ENCODE data around the gene STKLD1.
A peak's percentile ranks its signal among the peaks of the same experiment; 100 is the strongest.
"Not testable (repeated sequence)": the region's sequence is repeated elsewhere in the genome, so short reads cannot be mapped to it uniquely, and the experiment has no call there.

The STKLD1 gene

DNA sequence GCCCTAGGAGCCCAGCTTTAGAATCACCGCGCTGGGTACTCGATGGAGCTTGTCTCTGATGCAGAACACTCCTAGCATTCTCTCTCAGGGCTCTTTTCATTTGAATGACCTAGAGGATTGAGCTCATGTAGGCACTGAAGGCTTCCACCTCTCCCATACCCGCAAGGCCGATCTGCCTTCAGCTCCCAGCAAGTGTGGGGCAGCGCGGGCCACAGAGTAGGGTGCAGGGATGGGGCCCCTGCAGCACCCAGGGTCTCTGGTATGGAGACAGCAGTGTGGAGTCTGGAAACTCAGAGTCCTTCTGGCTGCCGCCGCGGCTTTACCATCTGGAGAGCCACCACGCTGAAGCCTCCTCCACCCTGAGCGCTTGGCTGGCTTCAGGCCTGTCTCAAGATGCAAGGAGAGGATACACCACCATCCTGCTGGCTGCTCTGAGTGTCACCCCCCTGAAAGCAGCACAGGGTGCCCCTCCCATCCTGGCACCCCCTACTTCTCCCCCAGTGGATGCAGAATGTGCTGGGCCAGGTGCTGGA, 12.9 kb downstream of the STKLD1 start:
- no peaks in the 10 kb centered on the region for H3K36me3 ChIP-seq (ENCODE audit: insufficient read depth, insufficient read length, low read length)
- peaks cover 8% of the 10 kb centered on the region; the same call in 1 of the 2 replicates for H3K9me3 ChIP-seq (ENCODE audit: insufficient read depth, low read length)
- no peaks in the 10 kb centered on the region for H3K4me1 ChIP-seq (ENCODE audit: insufficient read depth, insufficient read length)
- TF ChIP-seq YY1 (IDR thresholded peaks at IDR 0.05; ENCODE audit: insufficient read depth, insufficient read length) (no peak), ZNF274 (IDR thresholded peaks at IDR 0.05; ENCODE audit: low read depth, low read length) (no peak), SUZ12 (IDR thresholded peaks at IDR 0.05; ENCODE audit: extremely low read depth, insufficient read depth, insufficient read length) (no peak)
- H3K9ac ChIP-seq (ENCODE audit: insufficient read length, low read depth): no peak overlapping the region
- no peak overlapping the region for H3K4me3 ChIP-seq (ENCODE audit: insufficient read length, low read depth)
- no peak for DNase-seq (ENCODE audit: low read depth, low spot score)
- no peaks in the 10 kb centered on the region for H3K27me3 ChIP-seq (ENCODE audit: insufficient read depth, insufficient read length)

DNA sequence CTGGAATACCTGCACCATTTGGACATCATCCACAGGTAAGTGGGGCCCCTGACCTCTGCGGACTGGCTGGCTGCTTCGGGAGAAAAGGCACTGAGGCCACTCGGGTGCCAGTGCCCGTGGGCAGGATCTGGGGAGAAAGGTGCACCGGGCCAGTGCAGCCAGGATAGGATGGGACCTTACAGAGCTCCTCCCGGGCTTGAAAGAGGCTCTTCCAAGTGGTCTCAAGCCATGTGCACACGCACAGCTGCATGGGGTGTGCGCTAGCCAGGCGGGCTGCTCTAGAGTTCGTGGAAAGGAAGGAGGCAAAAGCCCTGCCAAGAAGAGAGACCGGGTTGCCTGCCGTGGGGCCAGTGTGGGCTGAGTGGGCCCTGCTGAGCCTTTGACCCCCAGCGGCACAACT, 13.4 kb downstream of the STKLD1 start:
- H3K36me3 ChIP-seq (ENCODE audit: insufficient read depth, insufficient read length, low read length): no peaks in the 10 kb centered on the region
- H3K9me3 ChIP-seq (ENCODE audit: insufficient read depth, low read length): peaks cover 8% of the 10 kb centered on the region; the same call in 1 of the 2 replicates
- TF ChIP-seq YY1 (IDR thresholded peaks at IDR 0.05; ENCODE audit: insufficient read depth, insufficient read length) (no peak), ZNF274 (IDR thresholded peaks at IDR 0.05; ENCODE audit: low read depth, low read length) (no peak), SUZ12 (IDR thresholded peaks at IDR 0.05; ENCODE audit: extremely low read depth, insufficient read depth, insufficient read length) (no peak)
- H3K27me3 ChIP-seq (ENCODE audit: insufficient read depth, insufficient read length): no peaks in the 10 kb centered on the region
- peaks cover 2% of the 10 kb centered on the region for H3K4me1 ChIP-seq (ENCODE audit: insufficient read depth, insufficient read length)
- no peak for DNase-seq (ENCODE audit: low read depth, low spot score)
- no peak overlapping the region for H3K9ac ChIP-seq (ENCODE audit: insufficient read length, low read depth)
- no peak overlapping the region for H3K4me3 ChIP-seq (ENCODE audit: insufficient read length, low read depth)

DNA sequence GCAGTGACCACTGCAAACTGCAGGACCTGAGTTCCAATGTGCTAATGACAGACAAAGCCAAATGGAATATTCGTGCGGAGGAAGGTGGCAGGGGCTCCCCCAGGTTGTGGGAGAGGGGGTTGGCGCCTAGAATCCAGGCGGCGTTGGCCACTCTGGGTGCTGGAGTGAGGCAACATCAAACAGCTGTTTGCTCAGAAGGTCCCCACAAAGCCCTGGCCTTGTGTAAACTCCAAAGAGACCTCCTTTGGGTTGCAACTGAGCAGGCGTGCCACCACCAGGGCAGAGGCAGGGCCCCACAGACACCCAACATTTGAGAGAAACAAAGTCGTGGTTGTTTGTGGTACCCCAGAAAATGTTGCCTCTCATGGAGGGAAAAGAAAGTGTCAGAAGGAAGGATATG, 14.5 kb downstream of the STKLD1 start:
- H3K4me1 ChIP-seq (ENCODE audit: insufficient read depth, insufficient read length): peaks cover 4% of the 10 kb centered on the region
- no peaks in the 10 kb centered on the region for H3K36me3 ChIP-seq (ENCODE audit: insufficient read depth, insufficient read length, low read length)
- H3K27me3 ChIP-seq (ENCODE audit: insufficient read depth, insufficient read length): no peaks in the 10 kb centered on the region
- H3K4me3 ChIP-seq (ENCODE audit: insufficient read length, low read depth): no peak overlapping the region
- TF ChIP-seq YY1 (IDR thresholded peaks at IDR 0.05; ENCODE audit: insufficient read depth, insufficient read length) (no peak), ZNF274 (IDR thresholded peaks at IDR 0.05; ENCODE audit: low read depth, low read length) (no peak), SUZ12 (IDR thresholded peaks at IDR 0.05; ENCODE audit: extremely low read depth, insufficient read depth, insufficient read length) (no peak)
- no peak overlapping the region for H3K9ac ChIP-seq (ENCODE audit: insufficient read length, low read depth)
- H3K9me3 ChIP-seq (ENCODE audit: insufficient read depth, low read length): peaks cover 8% of the 10 kb centered on the region; the same call in 1 of the 2 replicates
- no peak for DNase-seq (ENCODE audit: low read depth, low spot score)

DNA sequence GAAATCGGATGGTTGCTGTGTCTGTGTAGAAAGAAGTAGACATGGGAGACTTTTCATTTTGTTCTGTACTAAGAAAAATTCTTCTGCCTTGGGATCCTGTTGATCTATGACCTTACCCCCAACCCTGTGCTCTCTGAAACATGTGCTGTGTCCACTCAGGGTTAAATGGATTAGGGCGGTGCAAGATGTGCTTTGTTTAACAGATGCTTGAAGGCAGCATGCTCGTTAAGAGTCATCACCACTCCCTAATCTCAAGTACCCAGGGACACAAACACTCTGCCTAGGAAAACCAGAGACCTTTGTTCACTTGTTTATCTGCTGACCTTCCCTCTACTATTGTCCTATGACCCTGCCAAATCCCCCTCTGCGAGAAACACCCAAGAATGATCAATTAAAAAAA, 15.3 kb downstream of the STKLD1 start:
- H3K27me3 ChIP-seq (ENCODE audit: insufficient read depth, insufficient read length); H3K4me1 ChIP-seq (ENCODE audit: insufficient read depth, insufficient read length); H3K36me3 ChIP-seq (ENCODE audit: insufficient read depth, insufficient read length, low read length); H3K9me3 ChIP-seq (ENCODE audit: insufficient read depth, low read length); H3K4me3 ChIP-seq (ENCODE audit: insufficient read length, low read depth); DNase-seq (ENCODE audit: low read depth, low spot score); H3K9ac ChIP-seq (ENCODE audit: insufficient read length, low read depth): not testable (repeated sequence)

DNA sequence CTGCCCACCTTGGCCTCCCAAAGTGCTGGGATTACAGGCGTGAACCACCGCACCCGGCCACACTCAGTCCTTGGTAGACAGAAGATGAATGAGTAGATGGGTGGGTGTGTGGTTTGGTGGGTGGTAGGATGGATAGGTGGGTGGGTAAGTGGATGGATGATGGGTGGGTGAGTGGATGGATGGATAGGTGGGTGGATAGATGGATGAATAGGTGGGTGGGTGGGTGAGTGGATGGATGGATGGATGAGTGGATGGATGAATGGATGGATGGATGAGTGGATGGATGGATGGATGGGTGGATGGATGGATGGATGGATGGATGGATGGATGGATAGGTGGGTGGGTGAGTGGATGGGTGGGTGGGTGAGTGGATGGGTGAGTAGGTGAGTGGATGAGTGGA, 16.1 kb downstream of the STKLD1 start:
- H3K4me1 ChIP-seq (ENCODE audit: insufficient read depth, insufficient read length); DNase-seq (ENCODE audit: low read depth, low spot score); H3K9me3 ChIP-seq (ENCODE audit: insufficient read depth, low read length); H3K27me3 ChIP-seq (ENCODE audit: insufficient read depth, insufficient read length); H3K4me3 ChIP-seq (ENCODE audit: insufficient read length, low read depth); H3K36me3 ChIP-seq (ENCODE audit: insufficient read depth, insufficient read length, low read length); H3K9ac ChIP-seq (ENCODE audit: insufficient read length, low read depth): not testable (repeated sequence)

DNA sequence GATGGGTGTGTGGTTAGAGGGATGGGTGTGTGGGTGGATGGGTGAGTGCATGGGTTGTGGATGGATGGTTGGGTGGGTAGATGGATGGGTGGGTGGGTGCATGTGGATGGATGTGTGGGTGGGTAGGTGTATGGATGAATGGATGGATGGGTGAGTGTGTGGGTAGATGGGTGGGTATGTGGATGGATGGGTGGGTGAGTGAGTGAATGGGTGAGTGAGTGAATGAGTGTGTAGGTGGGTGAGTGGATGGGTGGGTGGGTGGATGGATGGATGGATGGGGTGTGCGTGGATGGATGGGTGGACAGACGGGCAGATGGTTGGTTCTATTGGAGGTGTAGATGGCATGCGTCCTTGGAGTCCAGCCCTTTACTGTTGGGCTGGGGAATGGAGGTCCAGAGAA, 17.2 kb downstream of the STKLD1 start:
- DNase-seq (ENCODE audit: low read depth, low spot score): no peak
- Histone ChIP-seq H3K4me3 (ENCODE audit: insufficient read length, low read depth) (no peak overlapping the region), H3K36me3 (ENCODE audit: insufficient read depth, insufficient read length, low read length) (no peaks in the 10 kb centered on the region), H3K27me3 (ENCODE audit: insufficient read depth, insufficient read length) (no peaks in the 10 kb centered on the region), H3K9me3 (ENCODE audit: insufficient read depth, low read length) (peaks cover 8% of the 10 kb centered on the region; the same call in 1 of the 2 replicates), H3K4me1 (ENCODE audit: insufficient read depth, insufficient read length) (peaks cover 4% of the 10 kb centered on the region), H3K9ac (ENCODE audit: insufficient read length, low read depth) (no peak overlapping the region)
- TF ChIP-seq YY1 (IDR thresholded peaks at IDR 0.05; ENCODE audit: insufficient read depth, insufficient read length) (no peak), ZNF274 (IDR thresholded peaks at IDR 0.05; ENCODE audit: low read depth, low read length) (no peak), SUZ12 (IDR thresholded peaks at IDR 0.05; ENCODE audit: extremely low read depth, insufficient read depth, insufficient read length) (no peak)

DNA sequence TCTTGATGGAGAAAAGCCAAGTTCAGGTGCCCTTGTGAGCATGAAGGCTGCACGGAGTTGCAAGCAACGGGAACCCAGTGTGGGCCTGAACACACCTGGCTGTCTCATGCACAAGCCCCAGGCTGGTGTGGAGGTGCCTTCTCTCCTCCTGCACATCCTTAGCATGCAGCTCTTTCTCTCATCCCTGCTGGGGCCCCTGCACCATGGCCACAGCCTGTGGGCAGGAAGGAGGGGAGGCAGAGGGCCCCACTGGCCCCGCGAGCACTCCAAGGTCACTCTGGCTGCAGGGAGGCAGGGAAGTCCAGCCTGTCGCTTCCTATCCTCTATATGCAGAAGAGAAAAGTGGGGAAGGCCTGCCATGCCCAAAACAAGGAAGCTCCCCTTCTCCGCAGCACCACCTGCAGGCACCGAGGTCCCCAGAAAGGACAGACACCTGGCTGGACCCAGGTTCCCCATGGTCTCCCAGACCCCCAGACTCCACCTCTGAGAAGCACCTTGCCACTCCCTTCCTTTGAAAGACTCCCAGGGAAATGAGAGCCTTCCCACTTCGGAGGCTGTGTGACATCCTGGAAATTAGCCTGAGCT, 18.6 kb downstream of the STKLD1 start:
- no peak for DNase-seq (ENCODE audit: low read depth, low spot score)
- TF ChIP-seq ZNF274 (IDR thresholded peaks at IDR 0.05; ENCODE audit: low read depth, low read length): no peak
- TF ChIP-seq SUZ12 (IDR thresholded peaks at IDR 0.05; ENCODE audit: extremely low read depth, insufficient read depth, insufficient read length): no peak
- TF ChIP-seq YY1 (IDR thresholded peaks at IDR 0.05; ENCODE audit: insufficient read depth, insufficient read length): no peak
- no peaks in the 10 kb centered on the region for H3K36me3 ChIP-seq (ENCODE audit: insufficient read depth, insufficient read length, low read length)
- H3K27me3 ChIP-seq (ENCODE audit: insufficient read depth, insufficient read length): no peaks in the 10 kb centered on the region
- no peak overlapping the region for H3K9ac ChIP-seq (ENCODE audit: insufficient read length, low read depth)
- H3K9me3 ChIP-seq (ENCODE audit: insufficient read depth, low read length): peaks cover 8% of the 10 kb centered on the region; the same call in 1 of the 2 replicates
- H3K4me1 ChIP-seq (ENCODE audit: insufficient read depth, insufficient read length): peaks cover 4% of the 10 kb centered on the region
- no peak overlapping the region for H3K4me3 ChIP-seq (ENCODE audit: insufficient read length, low read depth)

DNA sequence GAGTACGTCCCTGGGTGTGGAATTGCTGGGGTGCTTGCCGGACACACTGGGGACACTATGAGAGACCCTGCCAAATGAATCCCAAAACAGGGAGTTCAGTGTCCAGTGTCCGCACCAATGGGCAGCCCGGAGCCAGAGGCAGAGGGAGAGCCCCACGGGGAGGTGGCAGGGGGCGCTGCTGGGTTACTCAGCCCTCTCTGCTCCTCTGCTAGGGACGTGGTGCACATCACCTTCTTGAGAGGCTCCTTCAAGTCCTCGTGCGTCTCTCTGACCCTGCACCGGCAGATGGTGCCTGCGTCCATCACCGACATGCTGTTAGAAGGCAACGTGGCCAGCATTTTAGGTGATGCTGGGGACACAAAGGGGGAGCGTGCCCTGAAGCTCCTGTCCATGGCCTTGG, 20.8 kb downstream of the STKLD1 start:
- H3K4me1 ChIP-seq (ENCODE audit: insufficient read depth, insufficient read length): peaks cover 4% of the 10 kb centered on the region
- DNase-seq (ENCODE audit: low read depth, low spot score): peak; percentile 23
- no peaks in the 10 kb centered on the region for H3K27me3 ChIP-seq (ENCODE audit: insufficient read depth, insufficient read length)
- no peak overlapping the region for H3K9ac ChIP-seq (ENCODE audit: insufficient read length, low read depth)
- no peaks in the 10 kb centered on the region for H3K9me3 ChIP-seq (ENCODE audit: insufficient read depth, low read length)
- no peak overlapping the region for H3K4me3 ChIP-seq (ENCODE audit: insufficient read length, low read depth)
- TF ChIP-seq YY1 (IDR thresholded peaks at IDR 0.05; ENCODE audit: insufficient read depth, insufficient read length) (no peak), SUZ12 (IDR thresholded peaks at IDR 0.05; ENCODE audit: extremely low read depth, insufficient read depth, insufficient read length) (no peak), ZNF274 (IDR thresholded peaks at IDR 0.05; ENCODE audit: low read depth, low read length) (no peak)
- H3K36me3 ChIP-seq (ENCODE audit: insufficient read depth, insufficient read length, low read length): peaks cover 16% of the 10 kb centered on the region
